Osteoblast (primary cell): ENCODE measurements around the gene LRRC75B. TPM values are rescaled to one million over a fixed set of nuclear protein-coding genes. Genes with fewer than 3 reads are reported as not detected.
A peak's percentile ranks its signal among the peaks of the same experiment; 100 is the strongest.
"Not testable (repeated sequence)": the region's sequence is repeated elsewhere in the genome, so short reads cannot be mapped to it uniquely, and the experiment has no call there.

Source experiments
- DNase-seq: peaks from one replicate; pipeline ENCODE4 v3.0.0; 2011; ENCODE audit warnings: low spot score, mixed read lengths; ENCODE audit not compliant: insufficient read length; ENCODE audit errors: missing footprints
- H2AFZ ChIP-seq: 2 replicates; pipeline ENCODE4 v1.6.0; 2011; ENCODE audit warnings: mild to moderate bottlenecking, low read length
- H3K27ac ChIP-seq: 2 replicates; pipeline ENCODE4 v1.5.1; 2011; ENCODE audit warnings: mild to moderate bottlenecking, low read depth, low read length, moderate library complexity
- H3K27me3 ChIP-seq: 2 replicates; pipeline ENCODE4 v1.6.0; 2012; ENCODE audit warnings: mild to moderate bottlenecking, control low read depth, inconsistent platforms, low read length, moderate library complexity; ENCODE audit not compliant: insufficient read depth
- H3K36me3 ChIP-seq: 2 replicates; pipeline ENCODE4 v1.5.1; 2011; ENCODE audit warnings: mild to moderate bottlenecking, low read length, control low read depth, moderate library complexity; ENCODE audit not compliant: insufficient read depth
- H3K4me1 ChIP-seq: 2 replicates; pipeline ENCODE4 v1.5.1; 2011; ENCODE audit warnings: mild to moderate bottlenecking, low read length, control low read depth, moderate library complexity; ENCODE audit not compliant: insufficient read depth
- H3K4me2 ChIP-seq: 2 replicates; pipeline ENCODE4 v1.6.0; 2011; ENCODE audit warnings: mild to moderate bottlenecking, low read length; ENCODE audit not compliant: insufficient read depth
- H3K4me3 ChIP-seq: fragments of 200-600 bp; sonication (generic); 3 replicates; pipeline ENCODE4 v1.5.1; 2012; ENCODE audit warnings: mild to moderate bottlenecking, low read length, inconsistent platforms; ENCODE audit not compliant: insufficient read depth
- H3K79me2 ChIP-seq: 2 replicates; pipeline ENCODE4 v1.6.0; 2012; ENCODE audit warnings: mild to moderate bottlenecking, low read length, control low read depth, inconsistent platforms; ENCODE audit not compliant: insufficient read depth
- H3K9me3 ChIP-seq: 2 replicates; pipeline ENCODE4 v1.5.1; 2011; ENCODE audit warnings: low read depth, low read length, control low read depth
- H4K20me1 ChIP-seq: 2 replicates; pipeline ENCODE4 v1.6.0; 2012; ENCODE audit warnings: mild to moderate bottlenecking, low read length, control low read depth; ENCODE audit not compliant: insufficient read depth
- total RNA-seq: library from RNA; depleted of rRNA; stranded (reverse); fragments of >200 nt; gene quantifications from 2 replicates; pipeline ENCODE4 v1.2.3, GENCODE V29; 2012

The LRRC75B gene
- total RNA-seq, 1 donor: 5.1 TPM

DNA sequence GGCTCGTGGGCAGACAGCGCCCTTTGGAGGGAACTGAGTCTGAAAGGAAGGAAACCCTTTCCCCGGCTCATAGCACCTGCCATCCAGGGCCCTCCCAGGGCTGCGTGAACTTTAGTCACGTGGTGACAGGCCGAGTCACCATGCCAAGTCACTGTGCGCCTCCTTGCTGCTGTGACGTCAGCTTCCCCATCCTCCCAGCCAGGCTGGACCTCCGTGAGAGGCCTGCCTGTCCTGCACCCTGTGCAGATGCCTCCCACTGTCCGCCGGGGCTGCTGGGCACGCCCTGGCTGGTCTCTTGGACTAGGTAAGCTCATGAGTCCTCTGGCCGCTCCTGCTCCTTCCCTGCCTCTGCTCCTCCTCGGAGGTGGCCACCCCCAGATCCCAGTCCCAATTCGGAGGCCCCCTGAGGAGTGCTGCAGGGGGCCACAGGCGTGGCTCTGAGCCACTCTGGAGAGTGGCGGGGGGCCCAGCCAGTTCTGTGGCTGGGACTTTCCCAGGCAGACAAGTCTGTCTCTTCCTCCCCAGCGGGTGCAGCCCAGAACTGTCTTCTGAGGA is 14.6 kb upstream of the LRRC75B start:
- not testable (repeated sequence) for H3K4me2 ChIP-seq, H2AFZ ChIP-seq, H4K20me1 ChIP-seq

DNA sequence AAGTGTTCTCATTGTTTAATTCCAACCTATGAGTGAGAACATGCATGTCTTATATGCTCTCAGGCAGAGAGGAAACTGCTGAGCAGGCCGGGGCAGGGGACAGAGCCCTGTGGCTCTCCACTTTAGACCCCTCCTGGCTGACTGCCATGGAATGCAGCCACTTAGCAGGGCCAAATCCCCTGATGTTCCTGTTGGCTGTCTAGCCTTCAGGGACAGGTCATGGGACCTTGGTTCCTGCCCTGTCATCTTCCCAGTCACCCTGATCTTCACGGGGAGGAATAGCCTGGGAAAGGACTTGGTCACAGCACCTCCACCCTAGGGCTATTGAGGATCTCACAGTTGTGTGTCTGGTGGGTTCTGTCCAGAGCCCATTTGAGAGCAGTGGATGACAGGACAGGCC is 13.5 kb upstream of the LRRC75B start:
- not testable (repeated sequence) for H3K36me3 ChIP-seq, H2AFZ ChIP-seq, H3K4me2 ChIP-seq, H3K4me3 ChIP-seq, H3K27ac ChIP-seq, H3K4me1 ChIP-seq, DNase-seq, H3K27me3 ChIP-seq, H3K79me2 ChIP-seq, H4K20me1 ChIP-seq, H3K9me3 ChIP-seq

More for the DNA sequence above, 14.6 kb upstream of the LRRC75B start:
- not testable (repeated sequence) for H3K27me3 ChIP-seq, H3K36me3 ChIP-seq, H3K4me1 ChIP-seq, H3K79me2 ChIP-seq, H3K27ac ChIP-seq, H3K4me3 ChIP-seq, H3K9me3 ChIP-seq
- DNase-seq: peak; percentile 75

DNA sequence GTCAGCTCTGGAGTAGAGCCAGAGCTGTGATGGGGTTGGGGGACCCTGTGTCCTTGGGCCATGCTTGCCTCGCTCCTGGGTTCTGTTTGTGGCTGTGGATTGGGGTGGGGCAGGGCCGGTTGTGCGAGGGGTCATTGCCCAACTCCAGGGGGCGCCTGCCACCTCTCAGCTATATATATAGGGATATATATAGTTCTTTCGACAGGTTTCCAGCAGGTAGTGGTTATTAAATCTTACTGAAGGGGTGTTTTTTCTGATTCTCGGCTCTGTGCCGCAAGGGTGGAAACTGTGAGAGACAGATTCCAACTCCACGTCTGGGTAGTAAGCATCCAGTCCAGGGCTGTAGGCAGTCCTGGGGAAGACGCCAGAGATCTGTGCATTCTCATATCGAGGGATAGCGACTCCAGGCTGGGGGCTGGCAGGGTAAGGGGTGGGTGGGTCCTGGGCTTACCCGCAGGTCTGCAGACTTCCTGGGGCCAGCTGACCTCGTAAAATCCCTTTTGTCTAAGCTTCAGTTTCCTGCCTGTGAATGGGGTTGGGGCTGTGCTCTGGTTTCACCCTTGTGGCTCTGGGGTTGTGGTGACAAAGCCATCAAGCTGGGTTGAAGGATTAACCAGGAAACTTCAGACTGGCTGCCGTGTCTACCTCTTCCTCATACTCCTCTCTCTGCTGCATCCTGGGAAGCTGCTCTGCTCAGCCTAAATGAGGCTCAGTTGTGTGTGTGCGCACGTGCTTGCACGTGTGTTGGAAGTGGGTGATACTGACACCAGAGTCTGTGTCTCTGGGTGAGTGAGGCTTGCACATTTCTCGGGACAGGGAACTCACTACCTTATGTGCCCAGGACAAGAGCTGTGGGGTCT is 11.1 kb upstream of the LRRC75B start:
- peak; percentile 69 for DNase-seq
- H3K36me3 ChIP-seq, H2AFZ ChIP-seq, H3K79me2 ChIP-seq, H4K20me1 ChIP-seq, H3K9me3 ChIP-seq, H3K4me3 ChIP-seq, H3K4me1 ChIP-seq, H3K27me3 ChIP-seq, H3K27ac ChIP-seq, H3K4me2 ChIP-seq: not testable (repeated sequence)

DNA sequence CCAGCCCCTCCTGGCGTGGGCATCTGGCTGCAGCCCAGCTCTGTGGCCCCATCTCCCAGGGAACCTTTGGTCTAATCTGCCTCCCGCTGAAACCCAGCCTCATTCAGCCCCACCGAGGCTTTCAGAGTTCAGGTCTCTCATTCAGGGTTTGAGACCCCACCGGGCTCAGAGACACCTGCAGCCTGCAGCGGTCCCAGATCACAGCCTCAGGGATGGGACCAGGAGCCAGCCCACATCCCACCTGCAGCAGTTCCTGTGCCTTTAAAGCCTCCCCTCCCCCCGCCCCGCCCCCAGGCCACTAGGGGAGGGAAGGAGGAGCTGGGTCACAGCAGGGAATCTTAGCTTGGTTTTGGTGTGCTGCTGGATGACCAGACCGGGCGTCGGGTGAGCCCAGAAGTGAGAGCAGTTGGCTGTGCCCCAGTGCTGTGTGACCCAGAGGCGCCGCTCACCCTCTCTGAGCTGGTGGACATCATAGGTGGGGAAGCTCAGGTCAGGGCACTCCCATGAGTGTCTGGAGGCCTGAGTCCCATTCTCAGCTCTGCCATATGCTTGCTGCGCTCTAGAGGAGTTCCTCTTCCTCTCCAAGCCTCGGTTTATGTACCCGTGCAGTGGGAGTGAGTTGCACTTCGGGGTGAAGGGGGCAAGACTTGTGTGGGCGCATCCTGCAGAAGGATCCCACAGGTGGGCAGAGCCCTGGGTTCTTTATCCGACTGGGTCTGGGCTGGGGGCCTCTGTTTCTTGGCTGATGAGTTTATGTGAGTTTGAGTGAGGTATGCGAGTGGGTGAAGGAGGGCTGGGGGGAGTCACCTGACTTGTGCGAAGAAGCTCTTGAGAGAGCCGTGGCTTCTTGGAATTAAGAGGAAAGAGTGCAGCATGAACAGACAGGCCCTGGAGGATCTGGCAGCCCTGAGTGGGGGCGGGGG is 10.2 kb upstream of the LRRC75B start, which contains the start of gene GGT1:
Gene GGT1 (plus strand): TSS at position 347 of the 923 bp plus-strand sequence. CDS start 7,889 bp downstream, outside the sequence.
- not testable (repeated sequence) for H2AFZ ChIP-seq, H3K4me2 ChIP-seq, H3K4me1 ChIP-seq, H3K9me3 ChIP-seq, H3K79me2 ChIP-seq, H3K36me3 ChIP-seq, DNase-seq, H3K27ac ChIP-seq, H3K4me3 ChIP-seq, H4K20me1 ChIP-seq, H3K27me3 ChIP-seq

DNA sequence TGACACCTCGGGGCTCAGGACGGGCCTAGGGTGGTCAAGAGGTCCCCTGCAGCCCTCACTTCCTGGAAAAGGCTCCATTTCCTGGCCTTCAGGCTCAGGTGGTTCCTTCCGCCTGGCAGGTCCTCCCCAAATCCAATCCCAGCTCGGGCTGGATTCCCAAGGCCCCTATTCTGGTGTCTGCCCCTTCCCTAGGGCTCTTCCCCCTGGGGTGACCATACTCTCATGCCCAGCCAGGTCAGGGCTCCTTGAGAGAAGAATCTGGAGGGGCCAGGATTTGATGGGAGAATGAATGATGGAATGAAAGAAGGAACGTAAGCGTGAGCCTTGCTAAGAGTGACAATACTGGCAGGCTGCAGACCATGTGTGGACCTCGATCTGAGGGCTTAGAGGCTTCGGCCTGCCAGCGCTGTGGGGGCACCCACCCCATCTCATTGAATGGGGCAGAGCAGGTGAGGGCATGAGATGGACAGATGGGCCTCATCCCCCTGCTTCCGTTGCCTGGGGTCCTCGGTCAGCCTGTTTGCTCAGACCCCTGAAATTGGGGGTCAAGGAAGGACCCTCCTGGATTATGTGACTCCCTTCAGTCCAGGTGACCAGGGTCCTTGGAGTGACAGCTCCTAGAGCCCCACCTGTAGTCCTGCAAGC is 9.4 kb upstream of the LRRC75B start:
- not testable (repeated sequence) for H3K36me3 ChIP-seq, H3K9me3 ChIP-seq, DNase-seq, H4K20me1 ChIP-seq, H3K27ac ChIP-seq, H3K79me2 ChIP-seq, H3K4me1 ChIP-seq, H2AFZ ChIP-seq, H3K4me3 ChIP-seq, H3K4me2 ChIP-seq, H3K27me3 ChIP-seq
